ENCODE results near the gene OGFOD3. TPM values are rescaled to one million over a fixed set of nuclear protein-coding genes. Genes with fewer than 3 reads are reported as not detected.

OGFOD3 gene
- total RNA-seq, 1 donor from 2014 or later, result 31.3 TPM

GRCh38 chr17:82441691-82442487 lies 23.5 kb upstream of the OGFOD3 start:
- no peak for DNase-seq (ENCODE audit: low spot score, unreplicated experiment)
- Mint-ChIP-seq H3K27ac (no peak overlapping the region), H3K4me1 (ENCODE audit: low read depth) (no peaks in the 10 kb centered on the region), H3K9me3 (ENCODE audit: low read depth) (no peaks in the 10 kb centered on the region), H3K4me3 (ENCODE audit: low read depth) (no peak overlapping the region), H3K36me3 (ENCODE audit: insufficient read depth) (peaks cover 6% of the 10 kb centered on the region), H3K27me3 (no peaks in the 10 kb centered on the region)
- no peak for TF ChIP-seq CTCF (IDR thresholded peaks at IDR 0.05; ENCODE audit: unreplicated experiment)

- Mint-ChIP-seq H3K4me3 (ENCODE audit: low read depth) (no peak overlapping the region), H3K9me3 (ENCODE audit: low read depth) (no peaks in the 10 kb centered on the region), H3K4me1 (ENCODE audit: low read depth) (no peaks in the 10 kb centered on the region), H3K36me3 (ENCODE audit: insufficient read depth) (peaks cover 6% of the 10 kb centered on the region), H3K27ac (peak overlapping the region; percentile 13), H3K27me3 (no peaks in the 10 kb centered on the region)
- TF ChIP-seq CTCF (IDR thresholded peaks at IDR 0.05; ENCODE audit: unreplicated experiment), result no peak
- DNase-seq (ENCODE audit: low spot score, unreplicated experiment), result no peak
These were observed 22.7 kb upstream of the OGFOD3 start for GRCh38 chr17:82440991-82441627.

GRCh38 chr17:82440469-82440981 lies 22.1 kb upstream of the OGFOD3 start:
- no peak for DNase-seq (ENCODE audit: low spot score, unreplicated experiment)
- Mint-ChIP-seq H3K27ac (peak overlapping the region; percentile 22), H3K27me3 (no peaks in the 10 kb centered on the region), H3K4me3 (ENCODE audit: low read depth) (no peak overlapping the region), H3K4me1 (ENCODE audit: low read depth) (no peaks in the 10 kb centered on the region), H3K36me3 (ENCODE audit: insufficient read depth) (peaks cover 6% of the 10 kb centered on the region), H3K9me3 (ENCODE audit: low read depth) (no peaks in the 10 kb centered on the region)
- no peak for TF ChIP-seq CTCF (IDR thresholded peaks at IDR 0.05; ENCODE audit: unreplicated experiment)

GRCh38 chr17:82439829-82440365 lies 21.5 kb upstream of the OGFOD3 start:
- DNase-seq (ENCODE audit: low spot score, unreplicated experiment), result no peak
- Mint-ChIP-seq H3K36me3 (ENCODE audit: insufficient read depth) (peaks cover 6% of the 10 kb centered on the region), H3K9me3 (ENCODE audit: low read depth) (no peaks in the 10 kb centered on the region), H3K27ac (no peak overlapping the region), H3K27me3 (no peaks in the 10 kb centered on the region), H3K4me3 (ENCODE audit: low read depth) (no peak overlapping the region), H3K4me1 (ENCODE audit: low read depth) (no peaks in the 10 kb centered on the region)
- TF ChIP-seq CTCF (IDR thresholded peaks at IDR 0.05; ENCODE audit: unreplicated experiment), result no peak

- no peak overlapping the region for H3K27ac Mint-ChIP-seq
- no peaks in the 10 kb centered on the region for H3K4me1 Mint-ChIP-seq (ENCODE audit: low read depth)
These were observed 20.9 kb upstream of the OGFOD3 start for GRCh38 chr17:82439194-82439828.

More at GRCh38 chr17:82439194-82439828, 20.9 kb upstream of the OGFOD3 start:
- H3K27me3 Mint-ChIP-seq, result no peaks in the 10 kb centered on the region
- H3K9me3 Mint-ChIP-seq (ENCODE audit: low read depth), result no peaks in the 10 kb centered on the region
- DNase-seq (ENCODE audit: low spot score, unreplicated experiment), result no peak
- H3K36me3 Mint-ChIP-seq (ENCODE audit: insufficient read depth), result peaks cover 6% of the 10 kb centered on the region
- TF ChIP-seq CTCF (IDR thresholded peaks at IDR 0.05; ENCODE audit: unreplicated experiment), result no peak
- H3K4me3 Mint-ChIP-seq (ENCODE audit: low read depth), result no peak overlapping the region

All from progenitor cell of endocrine pancreas (in vitro differentiated cells).